ENCODE results near the gene ZNF445. TPM values are rescaled to one million over a fixed set of nuclear protein-coding genes. Genes with fewer than 3 reads are reported as not detected.
A peak's percentile ranks its signal among the peaks of the same experiment; 100 is the strongest.
"Not testable (repeated sequence)": the region's sequence is repeated elsewhere in the genome, so short reads cannot be mapped to it uniquely, and the experiment has no call there.

The ZNF445 gene
- total RNA-seq, 2 experiments from 2014 or later: 25.6 to 26.7 TPM

DNA sequence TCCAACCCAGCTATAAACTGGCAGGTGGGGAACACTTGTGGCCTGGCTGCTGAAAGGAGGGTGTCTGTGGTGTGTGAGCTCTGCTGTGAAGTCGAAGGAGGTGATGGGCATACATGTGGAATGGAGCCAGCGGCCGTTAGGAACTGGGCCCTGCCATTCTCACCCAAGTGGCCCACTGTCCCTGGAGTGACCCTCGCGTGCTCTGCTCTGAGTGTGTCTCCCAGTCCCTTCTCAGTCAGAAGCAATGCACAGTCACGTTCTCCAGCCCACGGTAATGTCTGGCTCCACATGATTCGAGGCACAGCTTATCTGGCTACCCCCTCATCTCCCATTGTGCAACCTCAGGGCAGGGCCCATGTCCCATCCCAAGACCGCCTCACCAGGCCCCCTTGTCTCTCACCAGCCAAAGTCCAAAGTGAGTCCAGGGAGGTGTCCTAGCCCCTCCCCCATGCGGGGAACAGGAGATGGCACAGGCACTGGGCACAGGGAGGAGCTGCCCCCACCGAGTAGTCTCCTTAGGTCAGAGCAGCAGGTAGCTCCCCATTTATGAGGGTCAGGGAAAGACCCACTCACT is 62.9 kb downstream of the ZNF445 start:
- POLR2A ChIA-PET: interaction anchor here (0.6 to 1.4 kb wide), 2 partner anchors 9 to 96 kb away, joined by 3 read pairs; no protein-coding TSS in a partner anchor
- Mint-ChIP-seq H3K4me1 (ENCODE audit: low read depth) (no peaks in the 10 kb centered on the region), H3K9me3 (ENCODE audit: insufficient read depth) (no peaks in the 10 kb centered on the region), H3K27ac (peak overlapping the region; percentile 33), H3K4me3 (no peak overlapping the region), H3K36me3 (ENCODE audit: low read depth) (no peaks in the 10 kb centered on the region), H3K27me3 (ENCODE audit: low read depth) (no peaks in the 10 kb centered on the region)
- ATAC-seq: no peak
- DNase-seq: no peak
- CTCF ChIA-PET: no interaction called here

DNA sequence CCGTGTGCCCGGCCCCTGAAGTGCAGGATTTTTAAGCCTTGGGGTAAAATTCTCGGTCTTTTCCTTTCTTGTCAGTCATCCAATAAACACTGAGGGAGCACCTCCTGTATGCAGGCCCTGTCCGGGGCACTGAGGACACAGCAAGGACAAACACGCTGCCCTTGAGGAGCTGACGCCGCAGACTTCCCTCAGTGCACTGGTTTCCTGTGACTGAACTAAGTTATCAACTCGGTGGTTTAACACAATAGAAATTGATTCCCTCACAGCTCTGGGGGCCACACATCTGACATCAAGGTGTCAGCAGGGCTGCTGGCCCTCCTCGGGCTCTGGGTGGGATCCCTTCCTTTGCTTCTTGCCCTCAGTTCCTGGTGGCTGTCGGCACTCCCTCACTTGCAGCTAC is 65.1 kb downstream of the ZNF445 start:
- no peak overlapping the region for H3K27ac Mint-ChIP-seq

DNA sequence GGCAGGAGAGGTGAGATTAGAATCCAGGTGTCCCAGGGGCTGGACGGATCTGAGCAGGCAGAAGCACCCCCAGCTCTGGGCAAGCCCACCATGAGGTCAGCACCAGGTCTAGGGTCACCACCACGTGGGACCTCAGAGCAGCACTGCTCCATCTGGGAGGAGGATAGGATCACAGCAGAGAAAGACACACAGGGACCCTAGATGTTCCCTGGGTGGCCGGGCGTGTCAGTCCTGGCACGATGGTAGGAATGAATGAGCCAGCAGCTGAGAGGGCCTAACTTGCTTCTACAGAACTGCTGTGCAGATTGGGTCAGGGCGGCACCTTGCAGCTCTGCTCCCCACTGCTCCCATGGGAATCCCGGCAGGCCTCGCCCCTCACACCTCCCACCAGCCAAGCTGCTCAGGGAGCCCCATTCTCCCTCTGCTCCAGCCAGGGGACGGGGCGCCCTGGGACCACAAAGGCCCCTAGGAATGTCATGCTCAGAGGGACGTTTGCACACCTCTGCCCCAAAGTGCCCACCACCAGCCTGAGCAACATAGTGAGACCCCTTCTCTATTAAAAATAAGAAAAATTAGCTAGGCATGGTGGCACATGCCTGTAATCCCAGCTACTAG is 66.3 kb downstream of the ZNF445 start:
- Mint-ChIP-seq H3K4me1 (ENCODE audit: low read depth) (no peaks in the 10 kb centered on the region), H3K4me3 (no peak overlapping the region), H3K27me3 (ENCODE audit: low read depth) (no peaks in the 10 kb centered on the region), H3K9me3 (ENCODE audit: insufficient read depth) (no peaks in the 10 kb centered on the region), H3K36me3 (ENCODE audit: low read depth) (no peaks in the 10 kb centered on the region), H3K27ac (no peak overlapping the region)
- DNase-seq (no peak), ATAC-seq (no peak)
- CTCF ChIA-PET: no interaction called here
- POLR2A ChIA-PET: no interaction called here

More for the DNA sequence above, 65.1 kb downstream of the ZNF445 start:
- DNase-seq: no peak
- Mint-ChIP-seq H3K4me3 (no peak overlapping the region), H3K9me3 (ENCODE audit: insufficient read depth) (no peaks in the 10 kb centered on the region), H3K36me3 (ENCODE audit: low read depth) (no peaks in the 10 kb centered on the region), H3K27me3 (ENCODE audit: low read depth) (no peaks in the 10 kb centered on the region), H3K4me1 (ENCODE audit: low read depth) (no peaks in the 10 kb centered on the region)
- ChIA-PET POLR2A (no interaction called here), CTCF (no interaction called here)
- no peak for ATAC-seq

DNA sequence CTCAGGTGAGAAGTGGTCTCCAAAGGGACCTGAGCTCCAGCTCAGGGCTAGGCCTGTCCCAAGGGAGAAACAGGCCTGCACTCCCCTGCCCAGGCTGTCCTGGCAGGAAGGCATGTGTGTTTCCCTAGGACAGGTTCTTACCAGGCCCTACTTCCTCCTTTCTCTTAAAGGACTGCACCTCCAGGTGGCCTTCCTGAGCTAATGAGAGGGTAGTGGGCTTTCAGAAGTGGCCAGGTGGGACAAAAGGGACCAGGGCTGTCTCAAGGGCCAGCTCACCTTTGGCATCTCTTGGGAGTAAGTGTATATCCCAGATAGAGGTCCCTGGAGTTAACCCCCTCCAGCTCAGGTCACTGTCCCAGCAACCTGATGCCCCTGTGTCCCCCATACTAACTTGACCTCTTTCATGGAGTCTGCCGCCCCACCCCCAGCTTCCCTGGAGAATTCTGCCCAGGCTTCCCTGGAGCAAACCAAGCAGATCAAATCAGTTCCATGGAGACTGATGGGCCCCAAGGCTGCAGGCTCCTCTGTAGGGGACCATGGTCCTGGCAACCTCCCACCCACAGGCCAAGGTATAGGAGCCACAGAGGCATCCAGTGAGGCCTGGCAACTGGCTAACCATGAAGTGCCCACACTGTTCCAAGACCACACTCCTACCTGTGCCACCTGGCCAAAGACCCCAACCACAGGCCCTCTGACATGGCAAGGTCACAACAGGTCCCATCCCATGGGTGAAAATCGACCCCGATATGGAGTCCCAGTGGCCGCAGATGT is 67.6 kb downstream of the ZNF445 start:
- H3K27me3 Mint-ChIP-seq (ENCODE audit: low read depth): no peaks in the 10 kb centered on the region
- ATAC-seq (no peak), DNase-seq (no peak)
- no peaks in the 10 kb centered on the region for H3K4me1 Mint-ChIP-seq (ENCODE audit: low read depth)
- no peak overlapping the region for H3K4me3 Mint-ChIP-seq
- no peaks in the 10 kb centered on the region for H3K36me3 Mint-ChIP-seq (ENCODE audit: low read depth)
- H3K27ac Mint-ChIP-seq: no peak overlapping the region
- H3K9me3 Mint-ChIP-seq (ENCODE audit: insufficient read depth): no peaks in the 10 kb centered on the region
- ChIA-PET CTCF (interaction anchor here (0.7 kb wide), 1 partner anchor 1337 kb away, joined by 4 read pairs; no protein-coding TSS in a partner anchor), POLR2A (interaction anchor here (0.5 kb wide), 1 partner anchor 70 kb away, joined by 3 read pairs; no protein-coding TSS in a partner anchor)

DNA sequence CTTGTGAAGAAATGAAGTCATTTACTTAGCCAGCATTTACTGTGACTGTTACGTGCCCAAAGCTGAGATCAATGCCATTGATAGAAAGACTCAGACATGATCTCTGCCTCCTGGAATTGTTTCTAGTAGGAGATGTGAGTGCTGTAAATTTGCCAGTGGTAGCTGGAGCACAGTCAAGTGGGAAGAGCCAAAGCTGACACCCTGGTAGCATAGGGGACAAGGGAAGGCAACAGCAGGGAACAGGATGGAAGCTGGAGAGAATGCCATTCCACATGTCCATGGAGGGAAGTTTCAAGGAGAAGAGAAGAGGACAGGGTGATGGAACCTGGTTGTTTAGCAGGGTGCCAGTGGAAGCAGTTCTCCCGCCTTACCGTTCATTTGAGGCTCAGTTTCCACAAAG is 74.9 kb downstream of the ZNF445 start:
- Mint-ChIP-seq H3K27ac (no peak overlapping the region), H3K9me3 (ENCODE audit: insufficient read depth) (no peaks in the 10 kb centered on the region), H3K4me1 (ENCODE audit: low read depth) (no peaks in the 10 kb centered on the region), H3K36me3 (ENCODE audit: low read depth) (peaks cover 4% of the 10 kb centered on the region), H3K4me3 (no peak overlapping the region), H3K27me3 (ENCODE audit: low read depth) (no peaks in the 10 kb centered on the region)
- ChIA-PET CTCF (interaction anchor here (0.6 kb wide), 1 partner anchor 113 kb away, joined by 3 read pairs; no protein-coding TSS in a partner anchor), POLR2A (interaction anchor here (0.6 kb wide), 1 partner anchor 13 kb away, joined by 6 read pairs; no protein-coding TSS in a partner anchor)
- DNase-seq: no peak
- ATAC-seq: no peak

DNA sequence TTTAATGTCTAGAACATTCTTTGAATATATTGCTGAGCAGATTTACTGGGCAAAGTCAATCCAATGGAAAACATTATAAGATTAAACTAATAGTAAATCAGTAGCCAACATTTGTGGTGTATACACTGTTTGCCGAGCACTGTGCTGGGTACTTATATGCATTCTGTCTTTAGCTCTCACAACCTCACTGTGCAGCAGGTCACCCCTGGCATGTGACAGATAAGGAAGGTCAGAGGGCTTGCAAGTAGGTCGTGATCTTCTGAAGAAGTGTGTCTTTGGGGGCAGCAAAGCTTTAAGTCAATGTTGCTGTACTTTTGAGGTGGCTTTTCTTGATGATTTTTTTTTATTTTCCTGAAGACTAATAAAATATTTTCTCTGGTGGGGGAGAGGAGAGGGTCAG is 76.7 kb downstream of the ZNF445 start:
- Mint-ChIP-seq H3K27me3 (ENCODE audit: low read depth) (no peaks in the 10 kb centered on the region), H3K4me3 (no peak overlapping the region), H3K4me1 (ENCODE audit: low read depth) (no peaks in the 10 kb centered on the region), H3K9me3 (ENCODE audit: insufficient read depth) (no peaks in the 10 kb centered on the region), H3K36me3 (ENCODE audit: low read depth) (peaks cover 6% of the 10 kb centered on the region), H3K27ac (no peak overlapping the region)
- no peak for ATAC-seq
- DNase-seq: no peak
- POLR2A ChIA-PET: interaction anchor here (0.7 kb wide), 1 partner anchor 39 kb away, joined by 3 read pairs; no protein-coding TSS in a partner anchor
- CTCF ChIA-PET: interaction anchor here (1.1 kb wide), 1 partner anchor 62 kb away, joined by 3 read pairs; the partner anchor contains the start of gene TCAIM

DNA sequence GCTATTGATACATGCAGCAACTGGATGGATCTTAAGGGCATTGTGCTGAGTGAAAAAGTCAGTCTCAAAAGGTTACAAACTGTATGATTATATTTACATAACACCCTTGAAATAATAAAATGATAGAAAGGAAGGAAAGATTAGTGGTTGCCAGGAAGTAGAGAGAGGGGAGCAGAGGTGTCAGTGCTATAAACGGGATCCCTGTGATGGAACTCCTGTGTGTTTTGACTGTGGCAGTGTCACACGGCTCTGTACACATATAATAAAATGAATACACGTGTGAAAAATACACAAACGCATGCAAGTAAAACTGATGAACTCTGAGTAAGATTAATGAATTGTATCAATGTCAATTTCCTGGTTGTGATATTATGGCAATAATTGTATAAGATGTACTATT is 78.6 kb downstream of the ZNF445 start:
- DNase-seq: no peak
- CTCF ChIA-PET: no interaction called here
- ATAC-seq: no peak

DNA sequence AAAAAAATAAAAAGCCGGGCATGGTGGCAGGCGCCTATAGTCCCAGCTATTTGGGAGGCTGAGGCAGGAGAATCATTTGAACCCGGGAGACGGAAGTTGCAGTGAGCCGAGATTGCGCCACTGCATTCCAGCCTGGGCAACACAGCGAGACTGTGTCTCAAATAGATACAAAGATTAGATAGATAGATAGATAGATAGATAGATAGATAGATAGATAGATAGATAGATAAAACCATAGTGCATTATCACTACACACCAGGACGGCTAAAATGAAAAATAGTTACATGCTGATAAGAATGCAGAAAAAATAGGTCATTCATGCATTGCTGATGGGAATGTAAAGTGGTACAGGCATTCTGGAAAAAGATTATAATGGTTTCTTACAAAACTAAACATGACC is 79.2 kb downstream of the ZNF445 start:
- H3K4me3 Mint-ChIP-seq; H3K27ac Mint-ChIP-seq; CTCF ChIA-PET; H3K9me3 Mint-ChIP-seq (ENCODE audit: insufficient read depth); POLR2A ChIA-PET; ATAC-seq; DNase-seq; H3K36me3 Mint-ChIP-seq (ENCODE audit: low read depth); H3K27me3 Mint-ChIP-seq (ENCODE audit: low read depth); H3K4me1 Mint-ChIP-seq (ENCODE audit: low read depth): not testable (repeated sequence)

More for the DNA sequence above, 78.6 kb downstream of the ZNF445 start:
- Mint-ChIP-seq H3K4me3 (no peak overlapping the region), H3K9me3 (ENCODE audit: insufficient read depth) (no peaks in the 10 kb centered on the region), H3K27ac (no peak overlapping the region), H3K36me3 (ENCODE audit: low read depth) (peaks cover 6% of the 10 kb centered on the region), H3K4me1 (ENCODE audit: low read depth) (no peaks in the 10 kb centered on the region), H3K27me3 (ENCODE audit: low read depth) (no peaks in the 10 kb centered on the region)
- POLR2A ChIA-PET: no interaction called here

DNA sequence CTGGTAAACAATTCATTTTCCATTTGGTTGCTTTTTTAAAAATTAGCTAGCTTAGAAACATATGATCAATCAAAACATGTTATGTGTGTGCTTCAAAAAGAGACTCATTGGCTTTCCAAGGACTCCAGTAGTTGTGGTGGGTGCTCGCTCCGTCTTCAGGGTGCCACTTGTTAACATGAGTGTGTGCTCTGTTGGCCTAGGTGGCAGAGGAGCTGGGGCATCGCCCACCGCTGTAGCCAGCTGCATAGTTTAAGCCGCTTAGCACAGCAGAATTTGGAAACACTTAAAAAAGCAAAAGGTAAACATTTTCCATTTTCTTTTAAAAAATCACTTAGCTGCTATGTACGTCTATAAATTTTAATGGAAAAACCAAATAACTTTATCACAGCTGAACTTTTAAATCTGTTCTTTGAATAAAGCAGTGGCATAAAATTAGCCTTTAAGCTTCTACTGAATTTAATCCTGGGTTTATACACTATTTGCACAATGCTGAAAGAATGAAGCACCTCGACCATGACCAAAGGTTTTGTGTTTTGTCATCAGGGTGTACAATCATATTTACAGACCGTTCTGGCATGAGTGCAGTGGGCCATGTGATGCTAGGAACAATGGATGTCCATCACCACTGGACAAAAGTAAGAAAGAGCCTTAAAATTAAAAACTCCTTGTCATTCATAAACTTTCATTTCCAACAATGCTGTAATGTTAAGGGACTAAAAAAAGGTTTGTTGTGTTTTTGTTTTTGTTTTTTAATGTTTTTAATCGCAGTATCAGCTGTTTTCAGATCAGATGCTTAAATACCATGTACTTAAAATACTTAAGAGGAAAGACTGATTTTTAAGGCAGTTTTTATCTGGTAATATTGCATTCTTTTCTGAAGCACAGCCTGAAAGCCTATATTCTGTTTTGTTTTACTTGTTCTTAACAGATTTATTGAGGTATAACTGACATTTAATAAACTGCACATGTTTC is 81.0 kb downstream of the ZNF445 start:
- ATAC-seq: no peak
- no peak overlapping the region for H3K4me3 Mint-ChIP-seq
- peaks cover 6% of the 10 kb centered on the region for H3K36me3 Mint-ChIP-seq (ENCODE audit: low read depth)
- H3K27ac Mint-ChIP-seq: no peak overlapping the region
- POLR2A ChIA-PET: no interaction called here
- H3K9me3 Mint-ChIP-seq (ENCODE audit: insufficient read depth): no peaks in the 10 kb centered on the region
- no peaks in the 10 kb centered on the region for H3K4me1 Mint-ChIP-seq (ENCODE audit: low read depth)
- DNase-seq: no peak
- CTCF ChIA-PET: no interaction called here
- no peaks in the 10 kb centered on the region for H3K27me3 Mint-ChIP-seq (ENCODE audit: low read depth)

DNA sequence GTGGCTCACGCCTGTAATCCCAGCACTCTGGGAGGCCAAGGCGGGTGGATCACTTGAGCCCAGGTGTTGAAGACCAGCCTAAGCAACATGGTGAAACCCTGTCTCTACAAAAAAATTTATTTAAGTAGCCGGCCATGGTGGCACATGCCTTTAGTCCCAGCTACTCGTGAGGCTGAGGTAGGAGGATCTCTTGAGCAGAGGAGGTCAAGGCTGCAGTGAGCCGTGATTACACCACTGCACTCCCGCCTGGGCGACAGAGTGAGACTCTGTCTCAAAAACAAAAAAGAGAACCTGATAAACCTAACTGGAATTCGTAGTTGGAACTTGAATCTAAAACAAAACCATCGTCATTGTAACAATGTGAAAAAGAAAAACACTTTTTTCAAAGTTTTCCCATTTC is 81.8 kb downstream of the ZNF445 start:
- ChIA-PET POLR2A (no interaction called here), CTCF (no interaction called here)

DNA sequence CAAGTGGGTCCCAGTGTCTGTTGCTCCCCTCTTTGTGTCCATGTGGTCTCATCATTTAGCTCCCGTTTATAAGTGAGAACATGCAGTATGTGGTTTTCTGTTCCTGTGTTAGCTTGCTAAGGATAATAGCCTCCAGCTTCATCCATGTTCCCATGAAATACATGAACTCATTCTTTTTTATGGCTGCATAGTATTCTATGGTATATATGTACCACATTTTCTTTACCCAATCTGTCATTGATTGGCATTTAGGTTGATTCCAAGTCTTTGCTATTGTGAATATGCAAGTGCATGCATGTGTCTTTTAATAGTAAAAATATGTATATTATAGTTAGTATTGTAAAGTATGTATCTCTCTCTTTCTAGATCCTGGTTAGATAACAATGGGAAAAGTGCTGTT is 85.0 kb downstream of the ZNF445 start:
- POLR2A ChIA-PET: no interaction called here
- H3K4me3 Mint-ChIP-seq: no peak overlapping the region
- peaks cover 4% of the 10 kb centered on the region for H3K36me3 Mint-ChIP-seq (ENCODE audit: low read depth)
- DNase-seq: no peak
- H3K27me3 Mint-ChIP-seq (ENCODE audit: low read depth): no peaks in the 10 kb centered on the region
- no peak for ATAC-seq
- CTCF ChIA-PET: no interaction called here
- H3K9me3 Mint-ChIP-seq (ENCODE audit: insufficient read depth): peaks cover 6% of the 10 kb centered on the region
- H3K27ac Mint-ChIP-seq: no peak overlapping the region
- no peaks in the 10 kb centered on the region for H3K4me1 Mint-ChIP-seq (ENCODE audit: low read depth)

More for the DNA sequence above, 81.8 kb downstream of the ZNF445 start:
- DNase-seq (no peak), ATAC-seq (no peak)
- Mint-ChIP-seq H3K27me3 (ENCODE audit: low read depth) (no peaks in the 10 kb centered on the region), H3K9me3 (ENCODE audit: insufficient read depth) (no peaks in the 10 kb centered on the region), H3K27ac (no peak overlapping the region), H3K4me3 (no peak overlapping the region), H3K4me1 (ENCODE audit: low read depth) (no peaks in the 10 kb centered on the region), H3K36me3 (ENCODE audit: low read depth) (peaks cover 2% of the 10 kb centered on the region)

Data from activated CD8-positive, alpha-beta T cell treated with anti-CD3 and anti-CD28 coated beads, Interleukin-2, amount 10 ng/mL, durations not matched to agents 7 days and 5 days (primary cell).